CD4-positive, alpha-beta T cell (primary cell): ENCODE data around the gene RUFY3. TPM values are rescaled to one million over a fixed set of nuclear protein-coding genes. Genes with fewer than 3 reads are reported as not detected.
"Not testable (repeated sequence)": the region's sequence is repeated elsewhere in the genome, so short reads cannot be mapped to it uniquely, and the experiment has no call there.

Experiments
- ATAC-seq: fragments of 200-7000 bp; cut with Tn5 transposase; one replicate; pipeline ENCODE4 v1.10.0; 2022; ENCODE audit warnings: mild to moderate bottlenecking; ENCODE audit not compliant: poor library complexity
- CTCF ChIA-PET: fragments of 350-600 bp; sonication (Branson Sonifier 250); formaldehyde crosslinking; loops from one replicate; lab custom pipeline; 2021; ENCODE audit warnings: antibody characterized with exemption, inconsistent platforms; lab: Charles Lee
- POLR2A ChIA-PET: fragments of 350-600 bp; sonication (Branson Sonifier 250); formaldehyde crosslinking; loops from one replicate; lab custom pipeline; 2021; ENCODE audit warnings: antibody characterized with exemption, inconsistent platforms; lab: Charles Lee
- DNase-seq, 14 experiments: peaks; one replicate each; pipeline ENCODE4 v3.0.0-alpha.2; 2013 to 2020; ENCODE audit warnings: mixed read lengths in 2 of 14
- H3K27ac ChIP-seq, 2 donors: one replicate each; pipeline versions ENCODE4 v1.5.1 to v1.7.0; 2013; ENCODE audit warnings: low read length in 2 of 2, low read depth in 1 of 2, mild to moderate bottlenecking in 1 of 2
- H3K27me3 ChIP-seq, 2 experiments: 1 replicate in 1 of 2; 2 replicates in 1 of 2; pipeline versions ENCODE4 v1.6.1 to v1.7.0; 2013; ENCODE audit warnings: low read length in 2 of 2, control low read depth in 1 of 2, mild to moderate bottlenecking in 1 of 2, moderate library complexity in 1 of 2; ENCODE audit not compliant: insufficient read depth in 2 of 2, control insufficient read depth in 1 of 2
- H3K36me3 ChIP-seq: one replicate; pipeline ENCODE4 v1.6.1; 2013; ENCODE audit warnings: low read length, control low read depth; ENCODE audit not compliant: insufficient read depth
- H3K4me1 ChIP-seq: one replicate; pipeline ENCODE4 v1.6.1; 2013; ENCODE audit warnings: low read length, control low read depth; ENCODE audit not compliant: insufficient read depth
- H3K4me3 ChIP-seq: one replicate; pipeline ENCODE4 v1.5.1; 2013; ENCODE audit warnings: mild to moderate bottlenecking, low read length, moderate library complexity
- H3K9me3 ChIP-seq, 2 experiments: 1 replicate in 1 of 2; 2 replicates in 1 of 2; pipeline versions ENCODE4 v1.6.1 to v1.7.0; 2013; ENCODE audit warnings: low read length in 2 of 2, mild to moderate bottlenecking in 2 of 2, control low read depth in 1 of 2, moderate library complexity in 1 of 2; ENCODE audit not compliant: control insufficient read depth in 1 of 2, insufficient read depth in 1 of 2
- H3K27ac Mint-ChIP-seq: one replicate; pipeline ENCODE4 v1.8.0; 2020; ENCODE audit warnings: mixed read lengths
- H3K27me3 Mint-ChIP-seq: one replicate; pipeline ENCODE4 v1.8.0; 2021; ENCODE audit warnings: mixed read lengths
- H3K36me3 Mint-ChIP-seq: one replicate; pipeline ENCODE4 v1.8.0; 2021; ENCODE audit warnings: low read depth, mixed read lengths
- H3K4me1 Mint-ChIP-seq: one replicate; pipeline ENCODE4 v1.8.0; 2021; ENCODE audit warnings: low read depth, mixed read lengths
- H3K4me3 Mint-ChIP-seq: one replicate; pipeline ENCODE4 v1.8.0; 2020; ENCODE audit warnings: mild to moderate bottlenecking, mixed read lengths
- H3K9me3 Mint-ChIP-seq: one replicate; pipeline ENCODE4 v1.8.0; 2020; ENCODE audit warnings: mixed read lengths
- intact Hi-C, 2 experiments: fragments of 100-400 bp; cut with DNase I in 1 of 2; cut with micrococcal nuclease in 1 of 2; formaldehyde crosslinking; loops; one replicate each; pipeline versions ENCODE4 v1.15.1 to v1.9.0; 2023 to 2025; cut with DNase I, micrococcal nuclease
- total RNA-seq, 174 experiments: library from RNA in 2 of 174; stranded (reverse) in 2 of 174; gene quantifications; one replicate each; pipeline ENCODE4 v1.2.3 and lab custom pipeline; 2021 to 2026
- TF ChIP-seq, protein P1 (sequence below): fragments of 200-600 bp; IDR thresholded peaks from one replicate; pipeline ENCODE4 v1.8.0; 2022; ENCODE audit warnings: antibody characterized with exemption, mild to moderate bottlenecking

The RUFY3 gene
- total RNA-seq, 2 experiments from 2014 or later: 18.0 to 18.1 TPM

DNA sequence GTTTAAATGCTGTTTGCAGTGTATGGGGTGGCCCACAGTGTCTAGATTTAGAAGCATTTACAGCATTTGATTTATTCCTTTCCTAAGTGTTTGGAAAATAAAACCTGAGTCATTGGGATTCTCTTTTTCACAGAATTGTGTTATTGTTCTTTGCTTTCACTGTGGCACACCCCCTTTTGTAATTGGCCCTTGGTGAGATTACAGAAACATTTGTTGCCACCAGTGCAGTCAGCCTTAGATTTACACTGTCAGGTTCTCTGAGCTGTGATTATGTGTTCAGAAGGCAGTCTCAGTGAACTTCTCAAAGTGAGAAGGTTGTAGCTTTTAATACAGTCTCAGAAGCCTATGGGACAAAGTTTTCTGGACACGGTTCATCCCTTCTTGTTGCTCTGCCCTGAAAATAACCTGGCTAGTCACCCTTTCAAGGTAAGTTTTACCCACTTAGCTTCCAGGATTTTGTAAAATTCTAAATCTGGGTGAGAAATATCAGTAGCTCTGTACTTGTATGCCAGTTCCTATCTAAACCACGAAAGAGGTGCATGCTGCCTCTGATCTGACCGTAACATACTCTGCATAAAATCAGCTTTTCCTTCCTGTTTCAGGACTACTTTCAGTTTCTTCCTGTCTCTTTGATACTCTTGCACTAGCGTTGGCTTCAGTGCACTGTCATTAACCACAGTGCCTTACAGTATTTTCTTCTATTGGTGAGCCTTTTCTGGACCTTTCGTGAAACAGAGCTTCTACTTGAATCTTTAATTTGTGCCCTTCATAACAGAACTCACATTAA lies 12.6 kb downstream of the RUFY3 start:
- ATAC-seq: peak; percentile 86
- Mint-ChIP-seq H3K4me3 (peak overlapping the region; percentile 72), H3K27me3 (no peaks in the 10 kb centered on the region), H3K36me3 (no peaks in the 10 kb centered on the region), H3K27ac (peak overlapping the region; percentile 80), H3K9me3 (no peaks in the 10 kb centered on the region), H3K4me1 (peaks cover 57% of the 10 kb centered on the region)
- ChIA-PET POLR2A (interaction anchor here (0.6 to 4.6 kb wide), 19 partner anchors 11 to 260 kb away, joined by 3 to 127 read pairs (median 4); partner anchors contain the start of genes GRSF1, MOB1B, RUFY3 and UTP3), CTCF (interaction anchor here (0.5 to 2.9 kb wide), 11 partner anchors 10 to 254 kb away, joined by 3 to 16 read pairs (median 4); partner anchors contain the start of gene MOB1B)
- peaks cover 35% of the 10 kb centered on the region for H3K4me1 ChIP-seq
- peak overlapping the region; percentile 37 to 79 for H3K27ac ChIP-seq
- DNase-seq: peak in 8 of 14 experiments; percentile 4 to 86 (median 34)
- TF ChIP-seq, protein P1, sequence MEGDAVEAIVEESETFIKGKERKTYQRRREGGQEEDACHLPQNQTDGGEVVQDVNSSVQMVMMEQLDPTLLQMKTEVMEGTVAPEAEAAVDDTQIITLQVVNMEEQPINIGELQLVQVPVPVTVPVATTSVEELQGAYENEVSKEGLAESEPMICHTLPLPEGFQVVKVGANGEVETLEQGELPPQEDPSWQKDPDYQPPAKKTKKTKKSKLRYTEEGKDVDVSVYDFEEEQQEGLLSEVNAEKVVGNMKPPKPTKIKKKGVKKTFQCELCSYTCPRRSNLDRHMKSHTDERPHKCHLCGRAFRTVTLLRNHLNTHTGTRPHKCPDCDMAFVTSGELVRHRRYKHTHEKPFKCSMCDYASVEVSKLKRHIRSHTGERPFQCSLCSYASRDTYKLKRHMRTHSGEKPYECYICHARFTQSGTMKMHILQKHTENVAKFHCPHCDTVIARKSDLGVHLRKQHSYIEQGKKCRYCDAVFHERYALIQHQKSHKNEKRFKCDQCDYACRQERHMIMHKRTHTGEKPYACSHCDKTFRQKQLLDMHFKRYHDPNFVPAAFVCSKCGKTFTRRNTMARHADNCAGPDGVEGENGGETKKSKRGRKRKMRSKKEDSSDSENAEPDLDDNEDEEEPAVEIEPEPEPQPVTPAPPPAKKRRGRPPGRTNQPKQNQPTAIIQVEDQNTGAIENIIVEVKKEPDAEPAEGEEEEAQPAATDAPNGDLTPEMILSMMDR: no peak
- no peaks in the 10 kb centered on the region for H3K36me3 ChIP-seq
- intact Hi-C loops: loop anchor here (2.0 to 5.0 kb wide), 4 partner anchors 30 to 104 kb away; partner anchors contain the start of genes GRSF1 (in 1 of the 2) and UTP3 (in 1 of the 2)
- H3K4me3 ChIP-seq: peak overlapping the region; percentile 44
- H3K27me3 ChIP-seq: no peaks in the 10 kb centered on the region
- H3K9me3 ChIP-seq: no peaks in the 10 kb centered on the region

DNA sequence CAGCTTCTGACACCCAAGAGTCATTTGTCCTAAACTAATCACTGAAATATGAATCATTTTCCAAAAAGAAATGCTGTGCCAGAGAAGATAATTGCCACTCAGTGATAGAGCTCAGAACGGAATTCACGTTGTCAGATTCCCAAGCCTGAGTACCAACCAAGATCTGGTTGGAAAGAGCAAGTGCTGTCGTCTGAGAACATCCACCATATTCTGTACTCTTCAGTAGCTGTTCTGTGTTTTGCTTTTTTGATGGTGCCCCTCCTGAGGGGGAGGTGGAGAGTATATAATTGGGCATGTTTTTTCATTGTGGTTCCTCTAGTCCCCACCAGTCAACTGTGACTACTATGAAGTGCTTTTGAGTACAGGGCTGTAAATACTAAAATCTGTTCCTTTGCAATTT lies 13.2 kb downstream of the RUFY3 start:
- no peaks in the 10 kb centered on the region for H3K36me3 ChIP-seq
- H3K4me1 Mint-ChIP-seq: peaks cover 59% of the 10 kb centered on the region
- POLR2A ChIA-PET: interaction anchor here (0.8 to 4.6 kb wide), 17 partner anchors 12 to 259 kb away, joined by 3 to 127 read pairs (median 5); partner anchors contain the start of genes GRSF1, MOB1B, RUFY3 and UTP3
- CTCF ChIA-PET: interaction anchor here (0.5 to 2.9 kb wide), 11 partner anchors 9 to 254 kb away, joined by 3 to 16 read pairs (median 4); partner anchors contain the start of gene MOB1B
- no peaks in the 10 kb centered on the region for H3K36me3 Mint-ChIP-seq
- peak overlapping the region; percentile 37 to 79 for H3K27ac ChIP-seq
- no peaks in the 10 kb centered on the region for H3K27me3 Mint-ChIP-seq
- DNase-seq: peak in 3 of 14 experiments; percentile 25 to 30 (median 30)
- peak overlapping the region; percentile 72 for H3K4me3 Mint-ChIP-seq
- H3K4me3 ChIP-seq: peak overlapping the region; percentile 44
- TF ChIP-seq, protein P1: no peak
- no peaks in the 10 kb centered on the region for H3K27me3 ChIP-seq
- peak overlapping the region; percentile 80 for H3K27ac Mint-ChIP-seq
- ATAC-seq: peak; percentile 43
- no peaks in the 10 kb centered on the region for H3K9me3 Mint-ChIP-seq
- intact Hi-C loops: loop anchor here (2.0 to 5.0 kb wide), 5 partner anchors 30 to 104 kb away; partner anchors contain the start of genes GRSF1 (in 2 of the 2) and UTP3 (in 1 of the 2)
- H3K9me3 ChIP-seq: no peaks in the 10 kb centered on the region
- H3K4me1 ChIP-seq: peaks cover 35% of the 10 kb centered on the region

DNA sequence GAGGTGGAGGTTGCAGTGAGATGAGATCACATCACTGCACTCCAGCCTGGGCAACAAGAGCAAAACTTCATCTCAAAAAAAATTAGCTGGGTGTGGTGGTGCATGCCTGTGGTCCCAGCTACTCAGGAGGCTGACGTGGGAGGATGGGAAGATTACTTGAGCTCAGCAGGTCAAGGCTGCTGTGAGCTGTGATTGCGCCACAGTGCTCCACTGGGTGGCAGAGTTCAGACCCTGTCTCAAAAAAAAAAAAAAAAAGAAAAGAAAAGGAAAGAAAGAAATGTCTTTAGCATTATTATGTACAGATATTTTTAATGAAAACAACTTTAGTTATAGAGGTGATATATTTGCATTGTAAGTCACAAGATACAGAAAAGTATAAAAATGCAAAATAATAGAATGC lies 14.2 kb downstream of the RUFY3 start:
- peak; percentile 35 for ATAC-seq
- not testable (repeated sequence) for H3K36me3 ChIP-seq, H3K27me3 Mint-ChIP-seq, H3K9me3 Mint-ChIP-seq, H3K4me3 ChIP-seq, H3K27ac ChIP-seq, H3K27me3 ChIP-seq, H3K9me3 ChIP-seq, H3K36me3 Mint-ChIP-seq
- peaks cover 62% of the 10 kb centered on the region for H3K4me1 Mint-ChIP-seq
- TF ChIP-seq, protein P1: peak; percentile 52
- H3K4me3 Mint-ChIP-seq: peak overlapping the region; percentile 74
- CTCF ChIA-PET: interaction anchor here (0.7 to 2.9 kb wide), 8 partner anchors 8 to 166 kb away, joined by 3 to 16 read pairs (median 6); partner anchors contain the start of genes JCHAIN and MOB1B
- peak in 10 of 14 experiments; percentile 18 to 75 (median 37) for DNase-seq
- H3K4me1 ChIP-seq: peaks cover 35% of the 10 kb centered on the region
- intact Hi-C loops: loop anchor here (2.0 to 5.0 kb wide), 5 partner anchors 31 to 165 kb away; partner anchors contain the start of genes GRSF1 (in 2 of the 2) and UTP3 (in 1 of the 2)
- POLR2A ChIA-PET: interaction anchor here (0.6 to 4.6 kb wide), 8 partner anchors 13 to 258 kb away, joined by 3 to 127 read pairs (median 22); partner anchors contain the start of genes DCK, GRSF1, RUFY3 and UTP3
- H3K27ac Mint-ChIP-seq: peak overlapping the region; percentile 80
